Cardiac fibroblast (primary cell): ENCODE data around the gene MBTPS1.
A peak's percentile ranks its signal among the peaks of the same experiment; 100 is the strongest.

Experiments
- DNase-seq, 2 donors: peaks; one replicate each; pipeline versions ENCODE4 v3.0.0 to v3.0.0-alpha.2; 2010; ENCODE audit warnings: low read depth in 2 of 2
- H3K4me3 ChIP-seq, 2 donors: replicated peaks in 1 of 2; 1 replicate in 1 of 2; 2 replicates in 1 of 2; pipeline ENCODE4 v1.5.1; 2011; ENCODE audit warnings: low read depth in 2 of 2, low read length in 2 of 2, mild to moderate bottlenecking in 2 of 2, moderate library complexity in 1 of 2
- CTCF ChIP-seq: IDR thresholded peaks from one replicate; pipeline ENCODE4 v1.5.1; 2011; ENCODE audit warnings: low read depth, mild to moderate bottlenecking, low read length, inconsistent platforms

MBTPS1 gene

GRCh38 chr16:84104231-84104630 lies 12.5 kb downstream of the MBTPS1 start:
- no peak for TF ChIP-seq CTCF
- H3K4me3 ChIP-seq: no peak overlapping the region
- DNase-seq: no peak

GRCh38 chr16:84103678-84104077 lies 13.1 kb downstream of the MBTPS1 start:
- no peak for TF ChIP-seq CTCF
- H3K4me3 ChIP-seq: no peak overlapping the region
- DNase-seq: peak; percentile 26 to 48

- no peak for TF ChIP-seq CTCF
- H3K4me3 ChIP-seq: no peak overlapping the region
- DNase-seq: peak in 1 of 2 donors; percentile 56
These were observed 17.8 kb downstream of the MBTPS1 start for GRCh38 chr16:84098939-84099338.

- no peak overlapping the region for H3K4me3 ChIP-seq
- TF ChIP-seq CTCF: no peak
- no peak for DNase-seq
These were observed 20.2 kb downstream of the MBTPS1 start for GRCh38 chr16:84096447-84097005.

- no peak for TF ChIP-seq CTCF
- H3K4me3 ChIP-seq: no peak overlapping the region
- DNase-seq: no peak
These were observed 21.3 kb downstream of the MBTPS1 start for GRCh38 chr16:84095466-84095865.

GRCh38 chr16:84093879-84094270 lies 22.9 kb downstream of the MBTPS1 start:
- H3K4me3 ChIP-seq: no peak overlapping the region
- no peak for DNase-seq
- no peak for TF ChIP-seq CTCF
